T-helper 2 cell treated with Interferon-gamma antibody and Interleukin-4, amounts not matched to agents 5 μg/mL and 100 μg/mL, for 36 hours (primary cell): ENCODE results near the gene PORCN.

ENCODE experiments used
- DNase-seq: peaks from one replicate; pipeline ENCODE4 v3.0.0; 2021; ENCODE audit warnings: low spot score
- H3K27ac Mint-ChIP-seq: one replicate; pipeline ENCODE4 v1.8.0; 2021; ENCODE audit warnings: mild to moderate bottlenecking, mixed read lengths
- H3K27me3 Mint-ChIP-seq: one replicate; pipeline ENCODE4 v1.8.0; 2021; ENCODE audit warnings: low read depth, mixed read lengths
- H3K36me3 Mint-ChIP-seq: one replicate; pipeline ENCODE4 v1.8.0; 2021; ENCODE audit warnings: low read depth, mixed read lengths
- H3K4me1 Mint-ChIP-seq: one replicate; pipeline ENCODE4 v1.8.0; 2021; ENCODE audit warnings: low read depth, mixed read lengths
- H3K4me3 Mint-ChIP-seq: one replicate; pipeline ENCODE4 v1.8.0; 2022; ENCODE audit warnings: mild to moderate bottlenecking, moderate library complexity, mixed read lengths
- H3K9me3 Mint-ChIP-seq: one replicate; pipeline ENCODE4 v1.8.0; 2021; ENCODE audit warnings: mixed read lengths

Gene PORCN

GRCh38 chrX:48508400-48509244, at the start of gene PORCN:
TSS of gene PORCN (plus strand) at chrX:48508992. CDS start at chrX:48509821, 829 bp downstream.
- Mint-ChIP-seq H3K27ac (peak within 1 kb of the TSS; percentile 86), H3K4me1 (peaks cover 19% of the 10 kb centered on the region), H3K9me3 (no peaks in the 10 kb centered on the region), H3K27me3 (no peaks in the 10 kb centered on the region), H3K36me3 (peaks cover 8% of the 10 kb centered on the region), H3K4me3 (peak within 1 kb of the TSS; percentile 94)
- DNase-seq, result peak; percentile 68

- no peak overlapping the region for H3K27ac Mint-ChIP-seq
- H3K4me1 Mint-ChIP-seq, result peaks cover 4% of the 10 kb centered on the region
- DNase-seq, result no peak
- H3K27me3 Mint-ChIP-seq, result no peaks in the 10 kb centered on the region
- no peak overlapping the region for H3K4me3 Mint-ChIP-seq
- no peaks in the 10 kb centered on the region for H3K9me3 Mint-ChIP-seq
- peaks cover 38% of the 10 kb centered on the region for H3K36me3 Mint-ChIP-seq
Measured at GRCh38 chrX:48459483-48459882, 49.3 kb upstream of the PORCN start.

GRCh38 chrX:48460031-48460430, 48.8 kb upstream of the PORCN start:
- H3K4me1 Mint-ChIP-seq, result peaks cover 6% of the 10 kb centered on the region
- H3K4me3 Mint-ChIP-seq, result no peak overlapping the region
- H3K27ac Mint-ChIP-seq, result no peak overlapping the region
- H3K27me3 Mint-ChIP-seq, result no peaks in the 10 kb centered on the region
- peaks cover 41% of the 10 kb centered on the region for H3K36me3 Mint-ChIP-seq
- no peaks in the 10 kb centered on the region for H3K9me3 Mint-ChIP-seq
- no peak for DNase-seq

- peaks cover 47% of the 10 kb centered on the region for H3K36me3 Mint-ChIP-seq
- H3K27me3 Mint-ChIP-seq, result no peaks in the 10 kb centered on the region
- peaks cover 12% of the 10 kb centered on the region for H3K4me1 Mint-ChIP-seq
- no peak for DNase-seq
- H3K27ac Mint-ChIP-seq, result no peak overlapping the region
- H3K4me3 Mint-ChIP-seq, result no peak overlapping the region
- no peaks in the 10 kb centered on the region for H3K9me3 Mint-ChIP-seq
Measured at GRCh38 chrX:48460606-48461005, 48.2 kb upstream of the PORCN start.

- Mint-ChIP-seq H3K36me3 (peaks cover 55% of the 10 kb centered on the region), H3K4me1 (peaks cover 15% of the 10 kb centered on the region), H3K9me3 (no peaks in the 10 kb centered on the region), H3K27me3 (no peaks in the 10 kb centered on the region), H3K4me3 (no peak overlapping the region), H3K27ac (no peak overlapping the region)
- no peak for DNase-seq
Measured at GRCh38 chrX:48461830-48462229, 47.0 kb upstream of the PORCN start.

GRCh38 chrX:48465336-48465933, 43.4 kb upstream of the PORCN start:
- Mint-ChIP-seq H3K4me1 (peaks cover 33% of the 10 kb centered on the region), H3K27ac (no peak overlapping the region), H3K4me3 (peak overlapping the region; percentile 47), H3K36me3 (peaks cover 51% of the 10 kb centered on the region), H3K27me3 (no peaks in the 10 kb centered on the region), H3K9me3 (no peaks in the 10 kb centered on the region)
- DNase-seq, result no peak

DNA sequence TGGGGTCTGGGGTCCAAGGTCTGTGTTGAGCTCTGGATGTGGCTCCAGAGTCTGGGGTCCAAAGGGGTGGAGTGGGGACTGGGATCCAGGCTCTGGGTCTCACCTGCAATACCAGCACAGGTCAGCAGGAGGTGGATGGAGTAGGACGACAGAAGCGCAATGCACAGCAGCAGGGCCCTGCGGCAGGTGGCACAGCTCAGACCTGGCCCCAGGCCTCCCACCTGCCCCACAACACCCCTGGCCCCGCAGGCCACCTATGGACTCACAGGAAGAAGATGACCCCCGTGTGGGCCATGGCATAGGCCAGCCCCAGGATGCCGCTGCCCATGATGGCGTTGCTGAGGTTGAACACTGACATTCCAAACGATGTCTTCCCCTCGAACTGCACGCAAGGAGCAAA, 42.1 kb upstream of the PORCN start:
- H3K27me3 Mint-ChIP-seq, result no peaks in the 10 kb centered on the region
- peak overlapping the region; percentile 67 for H3K27ac Mint-ChIP-seq
- H3K4me1 Mint-ChIP-seq, result peaks cover 33% of the 10 kb centered on the region
- DNase-seq, result no peak
- peak overlapping the region; percentile 98 for H3K4me3 Mint-ChIP-seq
- H3K36me3 Mint-ChIP-seq, result peaks cover 44% of the 10 kb centered on the region
- no peaks in the 10 kb centered on the region for H3K9me3 Mint-ChIP-seq

DNA sequence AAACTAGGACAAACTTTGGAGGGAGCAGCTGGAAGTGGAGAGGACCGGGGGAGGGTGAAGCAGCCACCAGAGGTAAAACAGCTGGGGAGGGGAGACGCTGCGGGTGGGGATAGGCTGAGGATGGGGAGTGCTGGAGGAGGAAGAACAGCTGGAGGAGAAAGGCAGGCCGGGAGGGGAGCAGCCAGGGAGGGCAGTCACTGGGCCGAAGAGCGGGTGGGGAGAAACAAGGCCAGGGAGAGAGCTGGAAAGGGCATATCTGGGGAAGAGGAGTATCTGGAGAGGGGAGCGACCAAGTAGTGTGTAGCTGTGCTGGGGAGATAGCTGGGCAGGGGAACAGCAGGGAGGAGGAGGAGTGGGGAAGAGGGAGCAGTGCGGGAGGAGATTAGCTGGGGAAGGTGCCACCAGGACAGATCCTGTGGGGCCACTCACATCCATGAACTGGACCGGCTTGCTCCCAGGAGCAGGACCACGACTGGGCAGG, 41.5 kb upstream of the PORCN start:
- H3K36me3 Mint-ChIP-seq, result peaks cover 42% of the 10 kb centered on the region
- no peaks in the 10 kb centered on the region for H3K27me3 Mint-ChIP-seq
- peak overlapping the region; percentile 98 for H3K4me3 Mint-ChIP-seq
- DNase-seq, result no peak
- peaks cover 33% of the 10 kb centered on the region for H3K4me1 Mint-ChIP-seq
- H3K27ac Mint-ChIP-seq, result peak overlapping the region; percentile 67
- no peaks in the 10 kb centered on the region for H3K9me3 Mint-ChIP-seq

- H3K27ac Mint-ChIP-seq, result peak overlapping the region; percentile 96
Measured at GRCh38 chrX:48468247-48468671, 40.5 kb upstream of the PORCN start.

DNA sequence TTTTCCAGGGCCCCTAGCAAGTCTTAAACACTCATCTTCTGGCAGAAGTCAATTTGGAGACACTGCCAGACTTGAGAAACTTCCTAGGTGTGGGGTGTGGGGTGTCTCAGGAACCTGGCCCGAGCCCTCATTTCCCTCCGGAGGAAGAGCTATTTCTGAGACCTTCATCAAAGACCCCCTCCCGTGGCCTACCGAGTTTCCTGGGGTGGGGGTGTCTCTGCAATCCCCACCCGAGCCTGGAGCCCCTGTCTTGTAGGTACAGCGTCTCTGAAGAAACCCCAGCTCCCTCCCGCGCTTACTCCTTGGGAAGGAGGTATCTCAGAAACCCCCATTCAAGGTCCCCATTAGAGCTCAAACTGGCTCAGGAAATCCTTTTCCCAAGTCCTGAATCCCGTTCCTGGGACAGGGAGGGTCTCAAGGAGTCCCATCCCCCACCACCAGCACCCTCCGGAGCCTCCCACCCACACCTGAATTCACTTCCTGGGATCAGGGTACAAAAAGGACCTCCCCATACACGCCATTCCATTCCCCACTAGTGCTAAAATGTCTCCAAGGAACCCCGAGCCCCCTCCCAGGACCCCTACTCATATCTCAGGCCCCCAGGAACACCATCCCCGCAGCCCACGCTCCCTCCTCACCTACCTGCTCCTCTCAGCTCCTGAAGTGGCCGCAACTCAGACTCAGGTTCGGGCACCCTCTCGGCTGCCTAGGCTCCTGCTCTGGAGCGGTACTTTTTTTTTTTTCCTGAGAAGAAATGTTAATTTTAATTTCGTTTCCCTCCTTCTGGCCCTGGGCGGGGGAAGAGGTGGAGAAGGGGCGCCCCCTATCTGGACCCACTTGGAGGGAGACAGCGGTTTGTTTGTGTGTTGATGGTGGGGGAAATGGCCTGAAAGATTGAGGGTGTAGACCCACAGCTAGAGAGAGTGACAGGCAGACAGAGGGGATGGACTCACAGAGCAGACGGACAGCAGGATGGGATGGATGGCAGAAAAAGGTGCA, 39.8 kb upstream of the PORCN start:
- H3K27me3 Mint-ChIP-seq, result no peaks in the 10 kb centered on the region
- peaks cover 33% of the 10 kb centered on the region for H3K4me1 Mint-ChIP-seq
- peak overlapping the region; percentile 96 for H3K27ac Mint-ChIP-seq
- H3K36me3 Mint-ChIP-seq, result peaks cover 33% of the 10 kb centered on the region
- H3K9me3 Mint-ChIP-seq, result no peaks in the 10 kb centered on the region
- H3K4me3 Mint-ChIP-seq, result peak overlapping the region; percentile 98
- peak; percentile 26 for DNase-seq

More at GRCh38 chrX:48468247-48468671, 40.5 kb upstream of the PORCN start:
- H3K27me3 Mint-ChIP-seq, result no peaks in the 10 kb centered on the region
- peak overlapping the region; percentile 98 for H3K4me3 Mint-ChIP-seq
- H3K9me3 Mint-ChIP-seq, result no peaks in the 10 kb centered on the region
- no peak for DNase-seq
- peaks cover 35% of the 10 kb centered on the region for H3K36me3 Mint-ChIP-seq
- peaks cover 33% of the 10 kb centered on the region for H3K4me1 Mint-ChIP-seq

DNA sequence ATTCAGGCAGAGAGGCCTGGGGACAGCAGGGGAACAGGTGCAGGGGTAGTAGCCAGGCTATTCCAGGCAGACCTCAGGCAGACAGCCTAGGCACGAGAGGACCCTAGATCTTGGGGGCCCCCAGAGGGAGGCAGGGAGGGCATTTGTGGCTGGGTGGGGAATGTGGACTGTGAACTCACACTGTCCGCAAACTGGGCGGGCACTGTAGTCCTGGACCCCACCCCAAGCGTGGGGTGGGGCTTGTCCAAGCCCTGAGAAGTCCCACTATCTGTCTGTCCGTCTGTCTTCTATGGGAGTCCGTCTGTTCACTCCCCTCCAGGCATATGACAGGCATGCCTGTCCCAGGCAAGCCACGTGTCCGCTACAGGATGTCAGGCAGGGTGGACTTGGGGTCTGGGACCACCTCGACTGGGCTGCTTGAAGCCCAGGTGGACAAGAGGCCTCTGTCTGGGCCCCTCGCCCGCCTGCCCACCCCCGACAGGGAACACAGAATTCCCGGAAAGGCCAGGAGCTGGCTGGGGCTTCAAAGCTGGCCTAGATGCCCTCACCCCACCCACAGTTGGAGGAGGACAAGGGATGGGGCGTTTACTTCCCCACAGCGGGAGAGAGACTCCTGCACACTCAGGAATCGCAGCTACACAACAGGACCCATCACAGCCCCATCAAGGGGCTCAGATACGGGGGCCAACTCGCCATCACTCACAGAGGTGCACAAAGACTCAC, 38.5 kb upstream of the PORCN start, which contains the start of gene SLC38A5:
TSS of gene SLC38A5 (minus strand) at position 151 of the 723 bp plus-strand sequence. CDS start 2,336 bp downstream, outside the sequence.
- Mint-ChIP-seq H3K36me3 (peaks cover 24% of the 10 kb centered on the region), H3K9me3 (no peaks in the 10 kb centered on the region), H3K4me3 (peak within 1 kb of the TSS; percentile 98), H3K27me3 (no peaks in the 10 kb centered on the region), H3K27ac (peak within 1 kb of the TSS; percentile 96), H3K4me1 (peaks cover 31% of the 10 kb centered on the region)
- no peak for DNase-seq

GRCh38 chrX:48470833-48471118, 38.0 kb upstream of the PORCN start:
- Mint-ChIP-seq H3K4me3 (no peak overlapping the region), H3K4me1 (peaks cover 28% of the 10 kb centered on the region), H3K36me3 (peaks cover 19% of the 10 kb centered on the region), H3K9me3 (no peaks in the 10 kb centered on the region), H3K27ac (no peak overlapping the region), H3K27me3 (no peaks in the 10 kb centered on the region)
- DNase-seq, result no peak

DNA sequence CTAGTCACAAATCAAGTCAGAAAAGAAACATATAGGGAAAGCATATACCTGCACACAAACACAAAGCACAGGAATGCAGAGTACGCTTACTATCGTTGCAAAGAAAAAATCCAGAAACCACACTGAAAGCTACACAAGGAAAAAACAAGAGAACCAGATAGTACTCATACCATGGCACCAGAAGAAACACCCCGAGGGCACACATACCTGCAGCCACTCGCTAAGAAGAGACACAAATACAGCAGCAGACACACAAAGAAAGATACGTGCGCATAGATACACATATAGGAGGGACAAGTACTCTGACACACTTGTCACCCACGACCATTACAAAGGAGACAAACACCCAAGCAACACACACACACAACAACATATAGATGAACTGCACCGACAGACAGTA, 37.3 kb upstream of the PORCN start:
- Mint-ChIP-seq H3K27ac (peak overlapping the region; percentile 10), H3K4me3 (no peak overlapping the region), H3K36me3 (peaks cover 15% of the 10 kb centered on the region), H3K9me3 (no peaks in the 10 kb centered on the region), H3K27me3 (no peaks in the 10 kb centered on the region), H3K4me1 (peaks cover 27% of the 10 kb centered on the region)
- no peak for DNase-seq
